ENCODE data around the gene RBM22.

DNA sequence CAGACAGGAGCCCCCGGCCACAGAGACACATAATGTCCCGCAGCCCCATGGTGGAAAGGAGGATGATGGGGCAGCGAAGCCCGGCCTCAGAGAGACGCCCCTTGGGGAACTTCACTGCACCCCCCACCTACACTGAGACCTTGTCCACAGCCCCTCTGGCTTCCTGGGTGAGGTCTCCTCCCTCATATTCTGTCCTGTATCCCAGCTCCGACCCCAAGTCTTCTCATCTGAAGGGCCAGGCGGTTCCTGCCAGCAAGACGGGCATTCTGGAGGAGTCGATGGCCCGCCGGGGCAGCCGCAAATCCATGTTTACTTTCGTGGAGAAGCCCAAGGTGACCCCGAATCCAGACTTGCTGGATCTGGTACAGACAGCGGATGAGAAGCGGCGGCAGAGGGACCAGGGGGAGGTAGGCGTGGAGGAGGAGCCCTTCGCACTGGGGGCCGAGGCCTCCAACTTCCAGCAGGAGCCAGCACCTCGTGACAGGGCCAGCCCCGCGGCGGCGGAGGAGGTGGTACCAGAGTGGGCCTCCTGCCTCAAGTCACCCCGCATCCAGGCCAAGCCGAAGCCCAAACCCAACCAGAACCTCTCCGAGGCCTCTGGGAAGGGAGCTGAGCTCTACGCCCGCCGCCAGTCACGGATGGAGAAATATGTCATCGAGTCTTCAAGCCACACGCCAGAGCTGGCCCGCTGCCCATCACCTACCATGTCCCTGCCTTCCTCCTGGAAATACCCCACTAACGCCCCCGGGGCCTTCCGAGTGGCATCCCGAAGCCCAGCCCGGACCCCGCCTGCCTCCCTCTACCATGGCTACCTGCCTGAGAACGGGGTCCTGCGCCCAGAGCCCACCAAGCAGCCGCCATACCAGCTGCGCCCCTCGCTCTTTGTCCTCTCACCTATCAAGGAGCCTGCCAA lies 51.5 kb downstream of the RBM22 start:
- TF ChIP-seq, protein P1, sequence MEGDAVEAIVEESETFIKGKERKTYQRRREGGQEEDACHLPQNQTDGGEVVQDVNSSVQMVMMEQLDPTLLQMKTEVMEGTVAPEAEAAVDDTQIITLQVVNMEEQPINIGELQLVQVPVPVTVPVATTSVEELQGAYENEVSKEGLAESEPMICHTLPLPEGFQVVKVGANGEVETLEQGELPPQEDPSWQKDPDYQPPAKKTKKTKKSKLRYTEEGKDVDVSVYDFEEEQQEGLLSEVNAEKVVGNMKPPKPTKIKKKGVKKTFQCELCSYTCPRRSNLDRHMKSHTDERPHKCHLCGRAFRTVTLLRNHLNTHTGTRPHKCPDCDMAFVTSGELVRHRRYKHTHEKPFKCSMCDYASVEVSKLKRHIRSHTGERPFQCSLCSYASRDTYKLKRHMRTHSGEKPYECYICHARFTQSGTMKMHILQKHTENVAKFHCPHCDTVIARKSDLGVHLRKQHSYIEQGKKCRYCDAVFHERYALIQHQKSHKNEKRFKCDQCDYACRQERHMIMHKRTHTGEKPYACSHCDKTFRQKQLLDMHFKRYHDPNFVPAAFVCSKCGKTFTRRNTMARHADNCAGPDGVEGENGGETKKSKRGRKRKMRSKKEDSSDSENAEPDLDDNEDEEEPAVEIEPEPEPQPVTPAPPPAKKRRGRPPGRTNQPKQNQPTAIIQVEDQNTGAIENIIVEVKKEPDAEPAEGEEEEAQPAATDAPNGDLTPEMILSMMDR (IDR thresholded peaks at IDR 0.05), result no peak
- TF ChIP-seq POLR2AphosphoS5 (IDR thresholded peaks at IDR 0.05) (no peak), EP300 (IDR thresholded peaks at IDR 0.05) (no peak)
